Neural progenitor cell (in vitro differentiated cells): Measurements from ENCODE around the gene SLC23A2. TPM values are rescaled to one million over a fixed set of nuclear protein-coding genes. Genes with fewer than 3 reads are reported as not detected.

Experiments
- DNase-seq: peaks from one replicate; pipeline ENCODE4 v3.0.0-alpha.2; 2016; ENCODE audit warnings: low spot score
- H2AFZ ChIP-seq: fragments of 200-600 bp; sonication (generic); replicated peaks from 2 replicates; pipeline ENCODE4 v1.6.1; 2016; ENCODE audit warnings: antibody characterized with exemption
- H3F3A ChIP-seq: fragments of 200-600 bp; sonication (generic); 2 replicates; pipeline ENCODE4 v1.6.1; 2016; ENCODE audit warnings: antibody characterized with exemption, low read depth
- H3K27ac ChIP-seq: fragments of 200-600 bp; sonication (generic); 2 replicates; pipeline ENCODE4 v1.5.1; 2016; ENCODE audit warnings: mild to moderate bottlenecking
- H3K27me3 ChIP-seq: fragments of 200-600 bp; sonication (generic); 2 replicates; pipeline ENCODE4 v1.6.1; 2016; ENCODE audit warnings: mild to moderate bottlenecking, moderate library complexity
- H3K36me3 ChIP-seq: fragments of 200-600 bp; sonication (generic); 2 replicates; pipeline ENCODE4 v1.5.1; 2016
- H3K4me1 ChIP-seq: fragments of 200-600 bp; sonication (generic); 2 replicates; pipeline ENCODE4 v1.6.1; 2016; ENCODE audit warnings: mixed run types
- H3K4me2 ChIP-seq: fragments of 200-600 bp; sonication (generic); 2 replicates; pipeline ENCODE4 v1.6.1; 2016
- H3K4me3 ChIP-seq: fragments of 200-600 bp; sonication (generic); 2 replicates; pipeline ENCODE4 v1.5.1; 2016
- H3K79me2 ChIP-seq: fragments of 200-600 bp; sonication (generic); 2 replicates; pipeline ENCODE4 v1.6.1; 2016; ENCODE audit warnings: low read depth
- H3K9ac ChIP-seq: fragments of 200-600 bp; sonication (generic); 2 replicates; pipeline ENCODE4 v1.6.1; 2016
- H3K9me3 ChIP-seq: fragments of 200-600 bp; sonication (generic); 2 replicates; pipeline ENCODE4 v1.5.1; 2016; ENCODE audit warnings: low read depth
- H4K20me1 ChIP-seq: fragments of 200-600 bp; sonication (generic); 2 replicates; pipeline ENCODE4 v1.6.1; 2016; ENCODE audit warnings: low read depth
- H3K27ac Mint-ChIP-seq: 3 replicates; pipeline ENCODE4 v1.8.0; 2021; ENCODE audit warnings: mixed read lengths
- H3K27me3 Mint-ChIP-seq: 2 replicates; pipeline ENCODE4 v1.8.0; 2022; ENCODE audit warnings: low read depth, mild to moderate bottlenecking, inconsistent platforms, moderate library complexity, mixed read lengths; ENCODE audit not compliant: insufficient read depth
- H3K36me3 Mint-ChIP-seq: 3 replicates; pipeline ENCODE4 v1.8.0; 2021; ENCODE audit warnings: mixed read lengths
- H3K4me1 Mint-ChIP-seq: 3 replicates; pipeline ENCODE4 v1.8.0; 2021; ENCODE audit warnings: mixed read lengths
- H3K4me3 Mint-ChIP-seq: 3 replicates; pipeline ENCODE4 v1.8.0; 2021; ENCODE audit warnings: mild to moderate bottlenecking, moderate library complexity, mixed read lengths
- H3K9me3 Mint-ChIP-seq: 3 replicates; pipeline ENCODE4 v1.8.0; 2020; ENCODE audit warnings: mixed read lengths
- CTCF ChIP-seq: fragments of 200-600 bp; sonication (generic); IDR thresholded peaks from 2 replicates; pipeline ENCODE4 v1.5.1; 2017; ENCODE audit warnings: antibody characterized with exemption, mild to moderate bottlenecking
- EZH2 ChIP-seq: fragments of 200-600 bp; sonication (generic); IDR thresholded peaks from 2 replicates; pipeline ENCODE4 v1.6.1; 2017; ENCODE audit warnings: antibody characterized with exemption, mild to moderate bottlenecking, moderate library complexity
- EZH2phosphoT487 ChIP-seq: fragments of 200-600 bp; sonication (generic); IDR thresholded peaks from 2 replicates; pipeline ENCODE4 v1.6.1; 2017; ENCODE audit warnings: antibody characterized with exemption
- small RNA-seq: library from RNA; depleted of rRNA; stranded (forward); fragments of <200 nt; gene quantifications from one replicate; pipeline ENCODE3, GENCODE V24; 2015
- total RNA-seq: library from RNA; depleted of rRNA; stranded (reverse); fragments of >200 nt; gene quantifications from 2 replicates; pipeline ENCODE4 v1.2.3, GENCODE V29; 2015; ENCODE audit warnings: low replicate concordance

SLC23A2 gene
- total RNA-seq, 1 donor from 2014 or later = 13.0 TPM

- H3F3A ChIP-seq = no peaks in the 10 kb centered on the region
- no peak for DNase-seq
- no peak overlapping the region for H3K27ac ChIP-seq
- H3K79me2 ChIP-seq = no peaks in the 10 kb centered on the region
- no peak overlapping the region for H3K27ac Mint-ChIP-seq
- no peak for TF ChIP-seq EZH2phosphoT487
- no peak for TF ChIP-seq EZH2
- TF ChIP-seq CTCF = no peak
- no peaks in the 10 kb centered on the region for H3K9me3 ChIP-seq
- H3K9me3 Mint-ChIP-seq = no peaks in the 10 kb centered on the region
- no peaks in the 10 kb centered on the region for H3K36me3 ChIP-seq
- peaks cover 16% of the 10 kb centered on the region for H3K4me1 Mint-ChIP-seq
- no peak overlapping the region for H3K4me2 ChIP-seq
- H3K4me3 Mint-ChIP-seq = no peak overlapping the region
- H4K20me1 ChIP-seq = no peaks in the 10 kb centered on the region
- no peak overlapping the region for H3K9ac ChIP-seq
- peaks cover 7% of the 10 kb centered on the region for H3K4me1 ChIP-seq
- peaks cover 7% of the 10 kb centered on the region for H3K36me3 Mint-ChIP-seq
- H3K27me3 ChIP-seq = no peaks in the 10 kb centered on the region
- H2AFZ ChIP-seq = no peak overlapping the region
- no peak overlapping the region for H3K4me3 ChIP-seq
- peaks cover 2% of the 10 kb centered on the region for H3K27me3 Mint-ChIP-seq
Observed at GRCh38 chr20:4805663-4806449, 195.5 kb downstream of the SLC23A2 start.

GRCh38 chr20:4802527-4802926, 198.8 kb downstream of the SLC23A2 start:
- Histone ChIP-seq H3K9me3 (no peaks in the 10 kb centered on the region), H3K36me3 (no peaks in the 10 kb centered on the region), H3K27me3 (no peaks in the 10 kb centered on the region), H4K20me1 (no peaks in the 10 kb centered on the region), H3K4me2 (no peak overlapping the region), H3K27ac (no peak overlapping the region), H3K4me1 (no peaks in the 10 kb centered on the region), H3K9ac (no peak overlapping the region), H3K79me2 (no peaks in the 10 kb centered on the region), H2AFZ (no peak overlapping the region), H3F3A (no peaks in the 10 kb centered on the region), H3K4me3 (no peak overlapping the region)
- TF ChIP-seq EZH2 (no peak), CTCF (no peak), EZH2phosphoT487 (no peak)
- Mint-ChIP-seq H3K27me3 (peaks cover 3% of the 10 kb centered on the region), H3K36me3 (peaks cover 23% of the 10 kb centered on the region), H3K9me3 (no peaks in the 10 kb centered on the region), H3K4me1 (no peaks in the 10 kb centered on the region), H3K27ac (no peak overlapping the region), H3K4me3 (no peak overlapping the region)
- no peak for DNase-seq

Small RNAs within 50 kb of the gene (small RNA-seq; reads per million reads assigned to genes)
- gene AL121890.1 (not detected), gene RF00322 (not detected)

Other genes starting within 250 kb of the SLC23A2 start
- gene RASSF2, start 177.9 kb downstream of the SLC23A2 start, total RNA-seq = 13.9 and 14.6 TPM in 2 replicates
- 84.3 and 117 TPM in 2 replicates for gene TMEM230, start 111.6 kb upstream of the SLC23A2 start, total RNA-seq
- gene PCNA, start 118.4 kb upstream of the SLC23A2 start, total RNA-seq = 245 and 323 TPM in 2 replicates
- 53.8 and 59.8 TPM in 2 replicates for gene CDS2, start 125.5 kb upstream of the SLC23A2 start, total RNA-seq